ENCODE measurements around the gene FBXL16. TPM values are rescaled to one million over a fixed set of nuclear protein-coding genes. Genes with fewer than 3 reads are reported as not detected.

FBXL16 gene
- total and polyA plus RNA-seq, 9 of the 15 experiments (the other 6 are each of a cell fraction or from before 2014, with no cell fraction given), result 0.21 to 8.2 (median 1.7) TPM

DNA sequence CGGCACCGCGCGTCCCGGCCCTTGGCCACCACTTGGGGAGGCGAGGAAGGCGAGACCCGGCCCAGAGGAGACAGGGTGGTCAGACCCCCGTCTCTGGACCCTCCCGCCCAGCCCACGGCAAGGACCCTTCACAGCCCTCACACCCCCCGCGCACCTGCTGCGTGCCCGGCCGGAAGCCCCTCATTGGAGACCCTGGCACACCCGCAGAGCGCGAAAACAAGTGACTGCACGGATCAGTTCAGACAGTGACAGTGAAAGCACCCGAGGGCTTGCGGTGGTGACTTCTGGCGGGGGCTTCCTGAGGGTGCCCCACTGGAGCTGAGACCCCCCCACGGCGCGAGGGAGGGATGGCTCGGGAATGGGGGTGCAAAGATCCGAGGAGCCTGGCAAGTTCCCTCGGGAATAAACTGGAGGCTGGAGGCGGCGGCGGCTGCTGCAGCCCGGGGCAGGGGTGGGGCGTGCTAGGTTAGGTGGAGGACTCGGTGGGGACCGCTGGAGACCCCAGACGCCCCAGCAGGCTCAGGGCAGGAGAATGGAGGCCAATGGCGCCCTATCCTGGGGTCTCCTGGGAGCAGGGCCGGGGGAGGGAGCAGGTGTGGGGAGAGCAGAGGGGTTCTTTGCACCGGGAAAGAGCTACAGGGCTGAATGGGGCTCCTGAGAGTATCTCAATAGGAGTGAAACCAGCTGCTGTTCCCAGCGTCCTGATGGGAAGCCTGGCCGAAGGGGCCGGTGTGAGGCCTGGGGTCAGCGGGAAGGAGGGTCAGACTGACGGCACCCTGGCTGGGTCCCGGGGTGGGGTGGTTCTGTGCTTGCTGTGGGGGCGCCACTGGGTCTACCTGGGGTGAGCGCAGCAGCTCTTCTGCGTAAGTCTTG, 824 bp upstream of the FBXL16 start:
- TF ChIP-seq WHSC1 (IDR thresholded peaks at IDR 0.05; ENCODE audit: low read length) (no peak), ZNF586 (CRISPR knock-in tag; conservative IDR thresholded peaks at IDR 0.05) (no peak), RBFOX2 (IDR thresholded peaks at IDR 0.05; ENCODE audit: low read depth, low read length) (0 out of 2 replicates have a peak, but pooled peaks have one; percentile 10), ZNF551 (CRISPR knock-in tag; IDR thresholded peaks at IDR 0.05) (no peak), PHF20 (IDR thresholded peaks at IDR 0.05; ENCODE audit: partially characterized antibody) (no peak), ZNF282 (CRISPR knock-in tag; IDR thresholded peaks at IDR 0.05) (no peak), ZNF133 (CRISPR knock-in tag; IDR thresholded peaks at IDR 0.05) (no peak), SPI1 (IDR thresholded peaks at IDR 0.05; ENCODE audit: borderline replicate concordance, low read depth, low read length) (no peak), HSF4 (CRISPR knock-in tag; IDR thresholded peaks at IDR 0.05; ENCODE audit: borderline replicate concordance) (no peak), ZNF644 (tag; IDR thresholded peaks at IDR 0.05; ENCODE audit: low read depth) (0 out of 2 replicates have a peak, but pooled peaks have one; percentile 8), ZBTB7A (IDR thresholded peaks at IDR 0.05; ENCODE audit: borderline replicate concordance, control insufficient read depth, low read depth, low read length) (0 out of 2 replicates have a peak, but pooled peaks have one; percentile 18), GABPB2 (CRISPR knock-in tag; conservative IDR thresholded peaks at IDR 0.05) (no peak)
- TF ChIP-seq, protein P1, sequence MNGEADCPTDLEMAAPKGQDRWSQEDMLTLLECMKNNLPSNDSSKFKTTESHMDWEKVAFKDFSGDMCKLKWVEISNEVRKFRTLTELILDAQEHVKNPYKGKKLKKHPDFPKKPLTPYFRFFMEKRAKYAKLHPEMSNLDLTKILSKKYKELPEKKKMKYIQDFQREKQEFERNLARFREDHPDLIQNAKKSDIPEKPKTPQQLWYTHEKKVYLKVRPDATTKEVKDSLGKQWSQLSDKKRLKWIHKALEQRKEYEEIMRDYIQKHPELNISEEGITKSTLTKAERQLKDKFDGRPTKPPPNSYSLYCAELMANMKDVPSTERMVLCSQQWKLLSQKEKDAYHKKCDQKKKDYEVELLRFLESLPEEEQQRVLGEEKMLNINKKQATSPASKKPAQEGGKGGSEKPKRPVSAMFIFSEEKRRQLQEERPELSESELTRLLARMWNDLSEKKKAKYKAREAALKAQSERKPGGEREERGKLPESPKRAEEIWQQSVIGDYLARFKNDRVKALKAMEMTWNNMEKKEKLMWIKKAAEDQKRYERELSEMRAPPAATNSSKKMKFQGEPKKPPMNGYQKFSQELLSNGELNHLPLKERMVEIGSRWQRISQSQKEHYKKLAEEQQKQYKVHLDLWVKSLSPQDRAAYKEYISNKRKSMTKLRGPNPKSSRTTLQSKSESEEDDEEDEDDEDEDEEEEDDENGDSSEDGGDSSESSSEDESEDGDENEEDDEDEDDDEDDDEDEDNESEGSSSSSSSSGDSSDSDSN (IDR thresholded peaks at IDR 0.05; ENCODE audit: borderline replicate concordance in 1 of 2, low read depth in 2 of 2, low read length in 2 of 2), result 0 out of 4 replicates have a peak, but pooled peaks of 1 of the 2 experiments have one; percentile 27
- H4K20me1 ChIP-seq (replicated peaks; ENCODE audit: control insufficient read depth, insufficient read depth, low read length), result peaks cover 41% of the 10 kb centered on the region
- DNase-seq (ENCODE audit: extremely low read depth in 1 of 4, low spot score in 3 of 4) (no peak), FAIRE-seq (no peak), ATAC-seq (no peak)
- peak overlapping the region in 1 of 2 experiments; percentile 76; a peak in 1 of 4 replicates for H3K9ac ChIP-seq (ENCODE audit: insufficient read depth in 1 of 2, low read depth in 2 of 2, low read length in 2 of 2)
- H3K4me2 ChIP-seq (ENCODE audit: insufficient read depth, low read length), result no peak overlapping the region
- in situ Hi-C loops (cut with MboI) (no loop called here), intact Hi-C loops (cut with micrococcal nuclease) (no loop called here)
- H3K36me3 ChIP-seq (ENCODE audit: control insufficient read depth, insufficient read depth, low read length), result no peaks in the 10 kb centered on the region
- WGBS (ENCODE audit: insufficient coverage, low coverage, missing lambda C conversion rate), result 19% methylated on average over 27 of the region's 49 CpGs
- ChIA-PET CTCF (ENCODE audit: low intra/inter-chr PET ratio) (no interaction called here), POLR2A (interaction anchor here (0.7 to 1.7 kb wide), 5 partner anchors 10 to 57 kb away, joined by 3 to 9 read pairs (median 3); no protein-coding TSS in a partner anchor)
- no TSS peak for BruUV-seq (replicated peaks)
- peaks cover 8 to 43% of the 10 kb centered on the region in 2 experiments; a peak in 4 of 5 replicates for H3K27me3 ChIP-seq (ENCODE audit: control insufficient read depth in 2 of 2, insufficient read depth in 2 of 2, low read length in 2 of 2)
- H3K79me2 ChIP-seq (ENCODE audit: control insufficient read depth, insufficient read depth, low read length), result no peaks in the 10 kb centered on the region
- H3K4me3 ChIP-seq, result no peak overlapping the region
- no peaks in the 10 kb centered on the region for H3K9me3 ChIP-seq (replicated peaks; ENCODE audit: control insufficient read depth, insufficient read depth, low read depth, low read length)
- no peak overlapping the region for H3K27ac ChIP-seq (ENCODE audit: extremely low read depth, low read depth, low read length)
- peaks cover 6% of the 10 kb centered on the region for H3K9me1 ChIP-seq (ENCODE audit: control insufficient read depth, insufficient read depth, low read length)
- no peak overlapping the region for H2AFZ ChIP-seq (ENCODE audit: low read depth, low read length)
- H3K4me1 ChIP-seq (replicated peaks in 1 of 2; ENCODE audit: control insufficient read depth in 2 of 2, insufficient read depth in 2 of 2, low read length in 2 of 2), result peaks cover 0 to 65% of the 10 kb centered on the region in 2 experiments; a peak in 3 of 5 replicates

Measured in K562 (cell line).